Anterior cingulate cortex (tissue), 58 donors: ENCODE data around the gene ZC3H12D.
"Not testable (repeated sequence)": the region's sequence is repeated elsewhere in the genome, so short reads cannot be mapped to it uniquely, and the experiment has no call there.

Experiments
- DNase-seq, 58 donors: peaks; one replicate each; lab custom pipeline; 2025; lab: John Stamatoyannopoulos, UW

The ZC3H12D gene

GRCh38 chr6:149444360-149445094, 40.3 kb downstream of the ZC3H12D start:
- not testable (repeated sequence) for DNase-seq

- peak in 33 of 58 donors; percentile 4 to 65 (median 23) for DNase-seq
Observed at GRCh38 chr6:149443411-149444181, 41.2 kb downstream of the ZC3H12D start.

GRCh38 chr6:149441740-149442139, 43.1 kb downstream of the ZC3H12D start:
- DNase-seq, result no peak

- DNase-seq, result no peak
Observed at GRCh38 chr6:149440735-149441671, 43.8 kb downstream of the ZC3H12D start.

- DNase-seq, result no peak
Observed at GRCh38 chr6:149439626-149440025, 45.2 kb downstream of the ZC3H12D start.

- DNase-seq, result no peak
Observed at GRCh38 chr6:149438855-149439254, 46.0 kb downstream of the ZC3H12D start.

- DNase-seq, result no peak
Observed at GRCh38 chr6:149437212-149437611, 47.6 kb downstream of the ZC3H12D start.

GRCh38 chr6:149436647-149437046, 48.2 kb downstream of the ZC3H12D start:
- DNase-seq, result no peak

- no peak for DNase-seq
Observed at GRCh38 chr6:149435919-149436586, 48.8 kb downstream of the ZC3H12D start.

GRCh38 chr6:149433881-149434280, 50.9 kb downstream of the ZC3H12D start:
- peak in 1 of 58 donors; percentile 29 for DNase-seq

GRCh38 chr6:149433405-149433804, 51.4 kb downstream of the ZC3H12D start:
- no peak for DNase-seq

GRCh38 chr6:149431905-149432775, 52.7 kb downstream of the ZC3H12D start:
- peak in 57 of 58 donors; percentile 37 to 96 (median 84) for DNase-seq

GRCh38 chr6:149429427-149430360, 55.1 kb downstream of the ZC3H12D start:
- DNase-seq, result no peak

- no peak for DNase-seq
Observed at GRCh38 chr6:149428606-149429005, 56.2 kb downstream of the ZC3H12D start.

GRCh38 chr6:149425754-149426153, 59.1 kb downstream of the ZC3H12D start:
- no peak for DNase-seq

- DNase-seq, result no peak
Observed at GRCh38 chr6:149425224-149425623, 59.6 kb downstream of the ZC3H12D start.

GRCh38 chr6:149423964-149424440, 60.8 kb downstream of the ZC3H12D start:
- DNase-seq, result no peak

- DNase-seq, result no peak
Observed at GRCh38 chr6:149422581-149422980, 62.2 kb downstream of the ZC3H12D start.
